ENCODE data around the gene CTSF. TPM values are rescaled to one million over a fixed set of nuclear protein-coding genes. Genes with fewer than 3 reads are reported as not detected.

Gene CTSF
- polyA plus RNA-seq, 3 donors = 1.5 to 3.5 (median 2.3) TPM

DNA sequence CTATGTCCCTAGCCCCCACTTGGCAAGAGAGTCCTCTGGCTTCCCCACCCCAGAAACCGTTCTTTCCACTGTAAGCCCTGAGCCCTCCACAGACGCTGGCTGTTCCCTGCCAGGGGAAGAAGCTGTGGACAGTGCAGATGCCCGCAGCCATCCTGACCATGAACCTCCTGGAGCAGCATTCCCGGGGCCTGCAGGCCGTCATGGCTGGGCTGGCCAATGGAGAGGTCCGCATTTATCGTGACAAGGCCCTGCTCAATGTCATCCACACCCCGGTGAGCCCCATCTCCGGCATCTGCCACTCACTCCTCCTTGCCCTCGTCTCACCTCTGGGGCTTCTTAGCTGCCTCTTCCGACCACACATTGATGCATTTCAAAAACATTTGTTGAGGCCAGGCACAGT lies 44.8 kb downstream of the CTSF start:
- H4K20me1 ChIP-seq (ENCODE audit: insufficient read depth, low read length) = no peaks in the 10 kb centered on the region
- Mint-ChIP-seq H3K27me3 (ENCODE audit: low read depth in 3 of 3) (peaks cover 0 to 5% (median 0%) of the 10 kb centered on the region in 3 donors), H3K4me1 (no peaks in the 10 kb centered on the region), H3K36me3 (peaks cover 50 to 69% of the 10 kb centered on the region in 2 donors), H3K27ac (no peak overlapping the region), H3K9me3 (no peaks in the 10 kb centered on the region), H3K4me3 (no peak overlapping the region)
- over 99% methylated on average over 10 of the region's 11 CpGs for WGBS (ENCODE audit: insufficient coverage)
- no peak overlapping the region for H3K4me3 ChIP-seq (replicated peaks in 1 of 3; ENCODE audit: low read depth in 2 of 3, low read length in 3 of 3)
- TF ChIP-seq, protein P1, sequence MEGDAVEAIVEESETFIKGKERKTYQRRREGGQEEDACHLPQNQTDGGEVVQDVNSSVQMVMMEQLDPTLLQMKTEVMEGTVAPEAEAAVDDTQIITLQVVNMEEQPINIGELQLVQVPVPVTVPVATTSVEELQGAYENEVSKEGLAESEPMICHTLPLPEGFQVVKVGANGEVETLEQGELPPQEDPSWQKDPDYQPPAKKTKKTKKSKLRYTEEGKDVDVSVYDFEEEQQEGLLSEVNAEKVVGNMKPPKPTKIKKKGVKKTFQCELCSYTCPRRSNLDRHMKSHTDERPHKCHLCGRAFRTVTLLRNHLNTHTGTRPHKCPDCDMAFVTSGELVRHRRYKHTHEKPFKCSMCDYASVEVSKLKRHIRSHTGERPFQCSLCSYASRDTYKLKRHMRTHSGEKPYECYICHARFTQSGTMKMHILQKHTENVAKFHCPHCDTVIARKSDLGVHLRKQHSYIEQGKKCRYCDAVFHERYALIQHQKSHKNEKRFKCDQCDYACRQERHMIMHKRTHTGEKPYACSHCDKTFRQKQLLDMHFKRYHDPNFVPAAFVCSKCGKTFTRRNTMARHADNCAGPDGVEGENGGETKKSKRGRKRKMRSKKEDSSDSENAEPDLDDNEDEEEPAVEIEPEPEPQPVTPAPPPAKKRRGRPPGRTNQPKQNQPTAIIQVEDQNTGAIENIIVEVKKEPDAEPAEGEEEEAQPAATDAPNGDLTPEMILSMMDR (IDR thresholded peaks at IDR 0.05) = no peak
- H3K27ac ChIP-seq (ENCODE audit: low read depth in 1 of 2, low read length in 2 of 2) = no peak overlapping the region
- no peaks in the 10 kb centered on the region for H3K79me2 ChIP-seq (ENCODE audit: insufficient read depth, low read length)
- intact Hi-C loops (cut with micrococcal nuclease) = no loop called here
- H3K27me3 ChIP-seq (ENCODE audit: control insufficient read depth in 2 of 2, insufficient read depth in 2 of 2, low read length in 2 of 2) = no peaks in the 10 kb centered on the region
- H3K9ac ChIP-seq (ENCODE audit: insufficient read depth, low read length, poor library complexity, severe bottlenecking) = no peak overlapping the region
- no peaks in the 10 kb centered on the region for H3K9me3 ChIP-seq (replicated peaks in 1 of 2; ENCODE audit: control insufficient read depth in 1 of 2, insufficient read depth in 1 of 2, low read length in 2 of 2)
- H2AFZ ChIP-seq (ENCODE audit: insufficient read depth, low read depth, low read length, poor library complexity, severe bottlenecking) = no peak overlapping the region
- H3K4me1 ChIP-seq (ENCODE audit: control insufficient read depth in 1 of 2, insufficient read depth in 2 of 2, low read length in 2 of 2) = no peaks in the 10 kb centered on the region
- no peak overlapping the region for H3K4me2 ChIP-seq (replicated peaks; ENCODE audit: extremely low read depth, low read length, poor library complexity, severe bottlenecking)
- peaks cover 28 to 68% of the 10 kb centered on the region in 2 donors for H3K36me3 ChIP-seq (replicated peaks in 1 of 2; ENCODE audit: control insufficient read depth in 1 of 2, insufficient read depth in 2 of 2, low read length in 2 of 2)
- no peak for DNase-seq

Small RNA genes lying within 50 kb of the gene (small RNA-seq; reads per million reads assigned to genes)
- gene RNU4-39P (ENCODE audit: insufficient read length, low read depth) = not detected

Other genes starting within 250 kb of the CTSF start
- 10 to 100 TPM in 1 of 3 donors, 1 to 10 TPM in 2; 6.1 to 15.4 (median 7.6) TPM for gene RIN1, start 232.2 kb downstream of the CTSF start, polyA plus RNA-seq
- 10 to 100 TPM; 49.0 to 65.2 (median 62.0) TPM for gene BRMS1, start 223.5 kb downstream of the CTSF start, polyA plus RNA-seq
- 1 to 10 TPM in 2 of 3 donors, under 1 TPM in 1; 0.75 to 1.7 (median 1.7) TPM for gene B4GAT1, start 221.0 kb downstream of the CTSF start, polyA plus RNA-seq
- 1 to 10 TPM in 1 of 3 donors, under 1 TPM in 1, not detected in 1; 0.11 to 1.3 TPM for gene SLC29A2, start 196.8 kb downstream of the CTSF start, polyA plus RNA-seq
- gene NPAS4, start 147.6 kb downstream of the CTSF start, polyA plus RNA-seq = not detected
- gene MRPL11, start 129.8 kb downstream of the CTSF start, polyA plus RNA-seq = 10 to 100 TPM; 14.7 to 64.6 (median 59.6) TPM
- gene PELI3, start 101.7 kb downstream of the CTSF start, polyA plus RNA-seq = 10 to 100 TPM; 11.3 to 13.2 (median 12.6) TPM
- 10 to 100 TPM; 22.4 to 37.0 (median 26.7) TPM for gene DPP3, start 88.2 kb downstream of the CTSF start, polyA plus RNA-seq
- gene BBS1, start 58.0 kb downstream of the CTSF start, polyA plus RNA-seq = 1 to 10 TPM; 1.3 to 8.5 (median 3.5) TPM
- gene ZDHHC24, start 22.6 kb downstream of the CTSF start, polyA plus RNA-seq = 10 to 100 TPM; 10.9 to 14.0 (median 11.9) TPM
- not detected for gene ACTN3, start 21.7 kb downstream of the CTSF start, polyA plus RNA-seq
- gene CCDC87, start 24.5 kb upstream of the CTSF start, polyA plus RNA-seq = not detected
- 10 to 100 TPM; 26.9 to 67.9 (median 37.0) TPM for gene CCS, start 24.6 kb upstream of the CTSF start, polyA plus RNA-seq
- 10 to 100 TPM; 21.9 to 46.7 (median 42.6) TPM for gene RBM14, start 48.0 kb upstream of the CTSF start, polyA plus RNA-seq
- 100 to 1,000 TPM; 112 to 153 (median 153) TPM for gene RBM4, start 70.1 kb upstream of the CTSF start, polyA plus RNA-seq
- gene RBM4B, start 109.3 kb upstream of the CTSF start, polyA plus RNA-seq = 10 to 100 TPM in 2 of 3 donors, 1 to 10 TPM in 1; 7.8 to 14.3 (median 11.2) TPM
- gene SPTBN2, start 160.6 kb upstream of the CTSF start, polyA plus RNA-seq = not detected